GM19043 (cell line): ENCODE data around the gene CLDN11.

Experiments used
- ATAC-seq: cut with Tn5 transposase; IDR thresholded peaks from one replicate; pipeline ENCODE4 v1.9.1; 2021; ENCODE audit warnings: low read depth; ENCODE audit not compliant: unreplicated experiment

CLDN11 gene

DNA sequence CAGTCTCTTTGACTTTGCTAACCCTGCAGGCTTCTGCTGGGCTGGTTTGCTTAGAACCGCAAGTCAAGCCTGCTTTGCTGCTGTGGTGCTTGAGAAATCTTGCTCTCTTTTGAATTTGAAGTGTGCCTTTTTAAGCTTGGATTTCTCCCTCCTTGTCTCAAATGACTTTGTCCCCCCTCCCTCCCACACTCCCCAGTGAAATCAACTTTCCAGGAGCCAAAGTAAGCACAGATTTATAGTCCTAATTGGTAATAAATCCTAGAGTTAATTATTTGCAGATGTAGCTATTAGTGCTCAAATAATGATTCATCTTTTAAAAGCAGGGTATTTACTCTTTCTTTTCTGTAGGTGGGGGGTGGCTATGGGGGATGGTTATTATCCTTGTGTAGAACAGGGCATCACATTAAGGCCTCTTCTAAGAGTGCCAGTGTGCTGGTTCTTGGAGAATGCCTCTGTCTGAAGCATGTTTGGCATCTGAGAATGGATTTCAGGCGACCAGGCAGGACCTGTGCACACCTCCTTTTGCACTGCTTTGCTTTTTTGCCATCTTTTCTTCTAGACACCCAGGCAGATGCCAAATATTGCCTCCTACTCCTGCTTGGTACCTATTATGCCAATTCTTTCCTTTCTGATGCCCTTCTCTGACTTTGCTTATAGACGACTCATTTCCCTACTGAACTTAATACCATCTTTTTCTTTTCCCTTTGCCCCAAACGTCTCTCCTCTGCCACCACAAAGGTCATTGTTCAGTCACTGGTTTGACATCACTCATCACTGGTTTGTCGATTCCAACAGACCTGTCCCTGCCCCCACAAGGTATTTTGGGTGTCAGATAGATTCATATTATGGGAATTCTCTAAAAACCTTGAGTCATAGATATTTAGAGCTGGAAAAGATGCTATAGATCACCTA, 50.7 kb downstream of the CLDN11 start:
- no peak for ATAC-seq

DNA sequence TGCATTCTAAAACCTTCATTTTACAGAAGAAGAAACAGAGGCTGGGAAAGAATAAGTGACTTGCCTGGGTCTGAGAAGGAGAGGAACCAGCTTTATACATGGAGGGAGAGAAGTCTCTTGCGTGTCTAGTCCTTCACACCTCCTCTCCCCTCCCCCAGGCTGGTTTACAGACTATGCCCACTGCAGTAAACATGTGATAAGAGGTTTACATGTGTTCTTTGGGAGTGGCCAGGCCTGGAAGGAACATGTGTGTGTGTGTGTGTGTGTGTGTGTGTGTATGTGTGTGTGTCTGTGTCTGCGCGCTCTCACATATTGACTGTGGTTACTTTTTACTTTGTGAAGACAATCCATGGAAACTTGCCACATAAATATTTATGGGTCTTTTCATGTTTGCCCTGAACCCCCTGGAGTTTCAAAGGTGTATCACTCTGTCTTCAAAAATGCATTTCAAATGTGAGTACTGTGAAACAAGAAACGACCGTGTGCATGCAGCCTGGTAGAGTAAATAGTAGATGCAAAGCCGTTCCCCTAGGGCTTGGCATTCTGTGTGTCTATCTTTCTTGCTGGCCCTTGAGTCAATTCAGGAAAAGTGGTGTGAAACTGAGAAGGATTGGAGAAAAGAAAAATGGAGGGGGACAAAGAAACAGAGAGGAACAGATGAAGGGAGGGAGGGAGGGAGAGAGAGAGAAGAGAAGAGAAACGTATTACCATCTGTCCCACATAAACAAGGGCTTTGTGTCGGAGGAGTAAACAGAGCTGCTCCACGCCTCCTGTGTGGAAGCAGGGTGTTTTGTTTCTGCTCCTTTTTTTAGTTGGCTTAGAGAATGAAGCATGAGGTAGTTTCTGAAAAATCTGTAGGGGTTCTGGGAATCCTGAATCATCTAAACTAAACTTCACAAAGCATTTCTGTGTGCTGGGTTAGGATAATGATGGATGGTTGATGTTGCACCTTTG, 51.7 kb downstream of the CLDN11 start:
- ATAC-seq: no peak

DNA sequence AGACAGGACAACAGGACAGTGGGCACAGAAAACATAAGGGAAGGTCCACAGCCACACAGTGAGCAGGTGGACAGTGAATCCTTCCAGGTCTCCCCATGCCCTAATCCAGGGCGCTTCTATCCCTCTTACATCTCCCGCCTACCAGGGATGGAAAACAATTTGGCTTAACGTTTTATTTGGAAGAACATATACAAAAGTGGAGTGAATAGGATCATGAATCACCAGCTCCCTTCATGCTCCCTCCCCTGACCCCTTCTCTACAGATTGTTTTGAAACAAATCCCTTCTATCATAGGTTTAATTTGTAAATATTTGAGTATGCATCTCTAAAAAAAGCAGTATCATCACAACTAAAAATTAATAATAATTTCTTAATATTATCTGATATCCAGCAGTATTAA, 52.5 kb downstream of the CLDN11 start:
- ATAC-seq: no peak

DNA sequence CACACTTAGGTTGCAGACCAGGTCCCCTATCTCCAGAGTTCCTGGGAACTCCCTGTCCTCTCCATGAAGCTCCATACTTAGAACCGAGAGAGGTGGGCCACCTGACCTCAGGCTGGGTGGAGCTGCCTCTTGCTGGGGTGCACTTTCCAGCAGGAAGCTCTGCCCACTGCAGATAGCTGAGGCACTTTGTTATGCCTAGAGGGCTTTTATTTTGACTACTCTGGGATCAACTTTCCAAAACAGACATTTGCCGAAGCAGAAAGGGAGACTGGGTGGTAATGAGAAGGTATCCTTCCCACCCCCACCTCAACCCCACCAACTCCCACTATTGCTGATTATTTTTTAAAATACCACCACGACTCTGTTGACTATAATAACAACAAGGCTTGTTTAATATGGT, 54.7 kb downstream of the CLDN11 start:
- ATAC-seq: no peak

DNA sequence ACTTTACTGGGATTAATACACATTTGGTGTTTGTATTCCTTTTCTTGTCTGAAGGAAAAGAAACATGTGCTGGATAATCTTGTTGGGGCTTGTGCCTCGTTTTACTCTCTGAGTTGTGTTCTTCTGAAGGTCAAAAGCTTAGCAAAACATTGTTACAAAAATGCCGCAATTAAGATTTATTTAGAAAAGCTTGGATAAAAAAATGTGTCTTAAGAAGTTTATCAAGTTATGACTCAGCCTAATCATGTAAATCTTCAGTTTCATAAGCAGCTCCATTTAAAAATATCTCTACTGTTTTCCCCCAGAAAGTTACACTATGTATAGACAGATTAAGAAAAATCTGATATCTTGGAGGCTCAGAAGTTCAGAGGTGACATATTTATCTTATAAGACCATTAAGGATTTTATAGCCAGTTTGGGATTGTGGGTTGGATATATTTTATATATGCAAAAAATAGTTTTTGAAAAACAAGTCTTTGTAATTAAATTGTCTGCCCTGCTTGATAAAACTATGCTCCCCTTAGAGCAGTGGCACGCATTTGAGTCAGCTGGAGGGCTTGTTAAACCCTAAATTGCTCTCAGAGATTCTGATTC, 56.5 kb downstream of the CLDN11 start:
- no peak for ATAC-seq

DNA sequence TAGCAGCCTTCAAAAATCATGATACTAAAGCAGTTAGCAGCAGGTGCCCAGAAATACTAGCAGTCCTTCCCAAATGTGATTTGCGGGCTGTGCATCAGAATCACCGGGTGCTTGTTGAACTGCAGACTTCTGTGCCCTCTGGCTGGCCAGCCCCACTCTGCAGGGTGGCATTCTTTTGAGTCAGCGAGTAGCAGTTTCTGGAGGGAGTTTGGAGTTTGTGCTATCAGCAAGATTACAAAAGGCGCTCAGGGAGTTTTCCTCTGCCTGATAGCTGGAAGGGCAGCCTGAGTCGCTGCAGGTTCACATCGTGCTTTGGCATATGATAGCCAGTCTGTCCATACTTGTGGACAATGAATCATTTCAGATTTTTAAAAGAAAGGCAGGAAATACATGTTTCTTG, 57.6 kb downstream of the CLDN11 start:
- no peak for ATAC-seq

DNA sequence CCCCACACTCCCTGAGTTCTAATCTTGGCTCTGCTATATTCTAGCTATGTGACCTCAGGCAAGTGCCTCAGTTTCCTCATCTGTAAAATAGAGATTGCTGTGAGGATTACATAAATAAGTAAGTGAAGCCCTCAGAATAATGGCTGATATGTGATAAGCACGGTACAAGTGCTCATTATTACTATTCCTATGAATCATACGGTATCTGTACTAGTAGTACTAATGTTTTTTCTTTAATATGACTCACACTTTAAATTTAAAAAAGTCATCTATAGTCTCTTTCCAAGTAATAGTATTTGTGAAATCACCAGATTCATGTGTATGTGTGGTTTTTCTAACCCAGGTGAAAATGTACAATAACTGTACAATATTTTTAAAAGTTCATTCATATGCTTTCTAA, 58.7 kb downstream of the CLDN11 start:
- no peak for ATAC-seq

DNA sequence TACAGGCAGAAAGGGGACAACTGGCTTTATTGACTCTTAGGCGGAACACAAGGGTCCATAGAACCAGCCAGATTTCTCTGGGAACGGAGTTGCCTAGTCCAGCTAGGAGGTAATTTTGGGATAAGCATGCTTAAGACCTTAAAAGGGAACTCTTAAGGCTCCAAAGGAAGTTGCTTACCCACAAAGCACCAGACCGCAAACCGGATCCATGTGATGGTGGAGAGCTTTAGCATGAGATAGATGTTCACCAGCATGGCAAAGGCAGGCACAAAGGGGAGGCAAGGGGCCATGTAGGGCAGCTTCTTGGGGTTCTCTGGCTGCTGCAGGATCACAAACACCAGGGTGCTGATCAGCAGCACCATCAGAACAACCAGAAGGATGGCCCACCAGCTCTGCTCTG, 61.4 kb downstream of the CLDN11 start:
- no peak for ATAC-seq

DNA sequence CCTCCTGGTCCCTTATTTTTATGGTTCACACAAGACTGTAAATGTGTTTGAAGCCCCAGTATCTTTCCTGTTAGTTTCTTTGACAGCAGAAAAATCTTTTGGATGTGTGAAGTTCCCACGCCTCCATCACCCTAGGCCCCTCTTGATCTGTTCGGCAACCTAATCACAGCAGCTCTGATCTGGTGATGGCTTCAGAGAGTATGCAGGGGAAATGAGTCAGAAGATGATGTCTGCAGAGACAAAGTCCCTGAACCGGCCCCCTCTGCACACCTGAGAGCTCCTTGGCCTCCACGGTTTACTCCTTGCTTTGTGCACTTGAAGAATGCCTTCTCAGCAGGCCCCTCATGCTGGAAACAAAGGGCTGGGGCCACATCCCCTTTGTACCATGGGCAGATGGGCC, 63.5 kb downstream of the CLDN11 start:
- ATAC-seq: no peak

DNA sequence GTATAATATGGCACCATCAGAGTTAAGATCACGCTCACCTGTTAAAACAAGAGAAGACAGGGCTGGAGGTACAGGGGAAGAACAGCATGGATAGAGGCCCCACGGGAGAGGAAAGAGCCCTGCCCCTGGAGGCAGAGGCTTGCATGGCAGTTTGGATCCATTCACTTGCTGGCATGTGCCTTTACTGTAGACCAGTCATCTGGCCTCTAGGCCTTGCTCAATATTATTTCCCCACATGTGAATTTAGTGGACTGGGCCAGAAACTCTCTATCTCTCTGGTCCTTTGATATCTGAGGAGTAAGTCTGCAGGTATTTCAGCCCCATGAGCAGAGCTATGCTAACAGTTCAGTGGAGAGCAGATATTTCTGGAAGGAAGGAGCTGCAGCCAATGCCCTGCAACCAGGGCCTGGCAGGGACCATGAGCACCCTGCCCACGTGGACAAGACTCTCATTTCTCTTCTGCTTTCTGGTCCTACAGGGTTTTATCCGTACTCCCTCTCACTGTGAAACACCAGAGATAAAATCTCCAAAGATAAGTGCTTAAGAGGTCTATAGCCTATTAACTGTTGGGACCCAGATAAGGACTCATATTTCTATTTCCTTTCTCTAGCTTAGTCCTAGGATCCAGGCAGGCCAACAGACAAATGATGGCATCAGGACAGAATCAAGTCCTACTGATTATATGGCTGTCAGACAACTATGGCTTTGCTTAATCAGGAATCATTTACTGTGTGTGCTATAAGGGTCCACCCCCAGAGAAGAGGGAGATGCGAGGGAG, 65.0 kb downstream of the CLDN11 start:
- ATAC-seq: no peak
